ENCODE data around the gene TSEN15. TPM values are rescaled to one million over a fixed set of nuclear protein-coding genes. Genes with fewer than 3 reads are reported as not detected.
"Not testable (repeated sequence)": the region's sequence is repeated elsewhere in the genome, so short reads cannot be mapped to it uniquely, and the experiment has no call there.

TSEN15 gene
- total RNA-seq, 6 donors from 2014 or later, result 25.0 to 39.9 (median 27.3) TPM

- no peak overlapping the region for H3K4me3 ChIP-seq
- no peak for ATAC-seq (ENCODE audit: low FRiP score in 2 of 2)
- no peak for DNase-seq
- 81 to 82% methylated on average over 3 of the region's 3 CpGs for WGBS, 2 donors
- H3K4me1 ChIP-seq, result peaks cover under 1 to 14% (median 7%) of the 10 kb centered on the region in 4 donors
- TF ChIP-seq CTCF (IDR thresholded peaks at IDR 0.05), result no peak
- no peak for TF ChIP-seq POLR2A (IDR thresholded peaks at IDR 0.05)
- TF ChIP-seq POLR2AphosphoS5 (IDR thresholded peaks at IDR 0.05), result no peak
- no peak for TF ChIP-seq EP300 (IDR thresholded peaks at IDR 0.05)
- H3K27ac ChIP-seq, result no peak overlapping the region
- H3K36me3 ChIP-seq, result no peaks in the 10 kb centered on the region
- H3K9me3 ChIP-seq, result no peaks in the 10 kb centered on the region
- peaks cover 0 to 2% (median 0%) of the 10 kb centered on the region in 4 donors for H3K27me3 ChIP-seq
Observed at GRCh38 chr1:184041731-184042130, 9.8 kb upstream of the TSEN15 start.

DNA sequence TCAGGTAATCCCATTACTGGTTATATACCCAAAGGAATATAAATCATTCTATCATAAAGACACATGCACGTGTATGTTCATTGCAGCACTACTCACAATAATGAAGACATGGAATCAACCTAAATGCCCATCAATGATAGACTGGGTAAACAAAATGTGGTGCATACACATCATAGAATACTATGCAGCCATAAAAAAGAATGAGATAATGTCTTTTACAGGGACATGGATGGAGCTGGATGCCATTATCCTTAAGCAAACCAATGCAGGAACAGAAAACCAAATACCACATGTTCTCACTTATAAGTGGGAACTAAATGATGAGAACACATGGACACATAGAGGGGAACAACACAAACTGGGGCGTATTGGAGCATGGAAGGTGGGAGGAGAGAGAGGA is 8.2 kb upstream of the TSEN15 start:
- 87 to 94% methylated on average over 2 of the region's 2 CpGs for WGBS, 2 donors

DNA sequence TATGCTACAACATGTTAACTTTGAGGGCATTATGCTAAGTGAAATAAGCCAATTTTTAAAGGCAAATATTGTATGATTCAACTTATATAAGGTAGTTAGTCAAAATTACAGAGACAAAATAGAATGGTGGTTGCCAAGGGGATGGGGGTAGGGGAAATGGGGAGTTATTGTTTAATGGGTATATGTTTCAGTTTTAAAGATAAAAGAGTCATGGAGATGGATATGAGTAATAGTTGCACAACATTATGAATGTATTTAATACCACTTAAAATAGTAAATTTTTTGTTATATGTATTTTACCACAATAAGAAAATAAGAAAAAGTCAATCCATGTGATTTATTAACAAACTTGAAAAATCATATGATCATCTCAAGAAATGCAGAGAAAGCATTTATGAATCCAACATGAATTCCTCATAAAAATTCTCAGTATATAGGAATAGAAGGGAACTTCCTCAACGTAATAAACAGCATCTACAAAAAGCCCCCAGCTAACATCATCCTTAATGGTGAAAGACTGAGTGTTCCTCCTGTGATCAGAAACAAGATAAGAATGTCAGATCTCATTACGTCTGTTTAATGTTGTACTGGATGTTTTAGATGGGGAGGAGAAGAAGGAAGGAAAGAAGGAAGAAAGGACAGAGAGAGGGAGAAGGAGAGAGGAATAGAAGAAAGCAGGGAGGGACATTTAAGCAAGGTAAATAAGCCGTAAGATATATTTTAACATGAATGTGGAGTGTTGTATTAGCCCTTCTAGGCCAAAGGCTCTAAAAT is 6.7 kb upstream of the TSEN15 start:
- H3K27me3 ChIP-seq, result no peaks in the 10 kb centered on the region
- TF ChIP-seq CTCF (IDR thresholded peaks at IDR 0.05) (no peak), EP300 (IDR thresholded peaks at IDR 0.05) (no peak), POLR2A (IDR thresholded peaks at IDR 0.05) (no peak), POLR2AphosphoS5 (IDR thresholded peaks at IDR 0.05) (no peak)
- H3K9me3 ChIP-seq, result no peaks in the 10 kb centered on the region
- no peaks in the 10 kb centered on the region for H3K4me1 ChIP-seq
- no peaks in the 10 kb centered on the region for H3K36me3 ChIP-seq
- no peak for DNase-seq
- H3K4me3 ChIP-seq, result no peak overlapping the region
- ATAC-seq (ENCODE audit: low FRiP score in 2 of 2), result no peak
- WGBS, 2 donors, result 69 to 72% methylated on average over 3 of the region's 3 CpGs
- no peak overlapping the region for H3K27ac ChIP-seq

More for the DNA sequence above, 8.2 kb upstream of the TSEN15 start:
- DNase-seq; H3K9me3 ChIP-seq; ATAC-seq (ENCODE audit: low FRiP score in 2 of 2); H3K27ac ChIP-seq; H3K4me1 ChIP-seq; H3K27me3 ChIP-seq; H3K4me3 ChIP-seq; H3K36me3 ChIP-seq: not testable (repeated sequence)

GRCh38 chr1:184047541-184047940 is 4.0 kb upstream of the TSEN15 start:
- not testable (repeated sequence) for H3K27me3 ChIP-seq; H3K4me3 ChIP-seq; H3K9me3 ChIP-seq; H3K36me3 ChIP-seq; H3K27ac ChIP-seq; DNase-seq; ATAC-seq (ENCODE audit: low FRiP score in 2 of 2)
- H3K4me1 ChIP-seq, result peaks cover 8 to 12% (median 10%) of the 10 kb centered on the region in 4 donors
- WGBS, 2 donors, result 68 to 79% methylated on average over 5 of the region's 5 CpGs

GRCh38 chr1:184048561-184049240 is 2.8 kb upstream of the TSEN15 start:
- no peaks in the 10 kb centered on the region for H3K27me3 ChIP-seq
- WGBS, 2 donors, result 61 to 71% methylated on average over 4 of the region's 4 CpGs
- no peak overlapping the region for H3K4me3 ChIP-seq
- no peak overlapping the region for H3K27ac ChIP-seq
- no peak for TF ChIP-seq CTCF (IDR thresholded peaks at IDR 0.05)
- no peak for TF ChIP-seq POLR2A (IDR thresholded peaks at IDR 0.05)
- no peak for TF ChIP-seq POLR2AphosphoS5 (IDR thresholded peaks at IDR 0.05)
- TF ChIP-seq EP300 (IDR thresholded peaks at IDR 0.05), result no peak
- H3K9me3 ChIP-seq, result no peaks in the 10 kb centered on the region
- no peaks in the 10 kb centered on the region for H3K36me3 ChIP-seq
- ATAC-seq (ENCODE audit: low FRiP score in 2 of 2) (no peak), DNase-seq (no peak)
- peaks cover 18 to 24% (median 18%) of the 10 kb centered on the region in 4 donors for H3K4me1 ChIP-seq

All from upper lobe of left lung (tissue), 6 donors.